NB4 (cell line): ENCODE measurements around the gene LURAP1L.

Experiments used
- DNase-seq: peaks from one replicate; pipeline ENCODE4 v3.0.0; 2010; ENCODE audit warnings: low read depth
- H3K4me3 ChIP-seq: one replicate; pipeline ENCODE4 v1.5.1; 2011; ENCODE audit warnings: mild to moderate bottlenecking, low read depth, low read length, moderate library complexity
- MYC ChIP-seq: IDR thresholded peaks from 2 replicates; pipeline ENCODE4 v1.6.1; 2011; ENCODE audit warnings: low read depth, low read length
- POLR2A ChIP-seq: IDR thresholded peaks from 2 replicates; pipeline ENCODE4 v1.6.1; 2011; ENCODE audit warnings: mild to moderate bottlenecking; ENCODE audit not compliant: insufficient read length; ENCODE audit errors: extremely low read depth
- TF ChIP-seq, protein P1 (sequence below): IDR thresholded peaks from one replicate; pipeline ENCODE4 v1.5.1; 2012; ENCODE audit warnings: low read depth, low read length
- TF ChIP-seq, protein P2 (sequence below): IDR thresholded peaks from 2 replicates; pipeline ENCODE4 v1.6.1; 2011; ENCODE audit warnings: low read depth, low read length

Gene LURAP1L, protein sequence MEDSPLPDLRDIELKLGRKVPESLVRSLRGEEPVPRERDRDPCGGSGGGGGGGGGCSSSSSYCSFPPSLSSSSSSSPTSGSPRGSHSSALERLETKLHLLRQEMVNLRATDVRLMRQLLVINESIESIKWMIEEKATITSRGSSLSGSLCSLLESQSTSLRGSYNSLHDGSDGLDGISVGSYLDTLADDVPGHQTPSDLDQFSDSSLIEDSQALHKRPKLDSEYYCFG

DNA sequence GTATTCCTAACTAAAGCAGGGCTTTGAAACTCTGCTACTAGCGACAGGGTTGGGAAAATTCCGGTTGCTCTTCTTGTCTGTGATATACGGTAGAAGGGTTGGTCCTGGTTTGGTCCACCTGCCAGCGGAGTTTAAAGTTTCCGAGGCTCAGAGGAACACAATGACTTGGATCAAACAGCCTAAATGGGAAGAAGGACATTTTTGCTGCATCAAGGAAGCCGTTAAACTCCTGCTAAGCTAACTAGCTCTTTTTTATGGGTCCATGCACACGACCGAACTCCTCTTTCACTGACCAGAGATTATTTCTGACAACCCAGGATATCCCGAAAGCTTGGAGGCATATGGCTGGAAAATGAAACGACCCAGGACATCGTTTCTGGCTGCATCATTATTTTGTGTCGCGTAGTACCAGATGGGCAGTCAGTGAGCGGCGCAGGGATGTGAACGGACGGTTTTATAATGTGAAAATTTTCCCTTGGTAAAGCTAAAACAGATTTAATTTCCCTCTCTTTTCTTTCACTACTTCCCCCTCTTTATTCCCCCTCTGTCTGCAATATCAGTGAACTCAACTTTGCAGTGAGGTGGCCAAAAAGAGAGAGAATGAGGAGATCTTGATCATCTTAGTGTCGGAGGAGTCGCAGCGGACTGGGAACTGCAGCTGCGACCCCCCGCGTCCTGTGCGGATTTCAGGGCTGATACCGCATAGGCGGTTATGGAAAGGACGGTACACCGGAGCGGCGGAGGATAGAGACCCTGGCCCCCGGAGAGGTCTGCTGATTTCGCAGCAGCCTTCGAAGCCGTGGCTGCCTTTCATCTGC lies at the start of gene LURAP1L:
Gene LURAP1L (plus strand): TSS at position 160 of the 818 bp plus-strand sequence. CDS start 696 bp downstream, outside the sequence.
- no peak within 1 kb of the TSS for H3K4me3 ChIP-seq
- TF ChIP-seq, protein P1, sequence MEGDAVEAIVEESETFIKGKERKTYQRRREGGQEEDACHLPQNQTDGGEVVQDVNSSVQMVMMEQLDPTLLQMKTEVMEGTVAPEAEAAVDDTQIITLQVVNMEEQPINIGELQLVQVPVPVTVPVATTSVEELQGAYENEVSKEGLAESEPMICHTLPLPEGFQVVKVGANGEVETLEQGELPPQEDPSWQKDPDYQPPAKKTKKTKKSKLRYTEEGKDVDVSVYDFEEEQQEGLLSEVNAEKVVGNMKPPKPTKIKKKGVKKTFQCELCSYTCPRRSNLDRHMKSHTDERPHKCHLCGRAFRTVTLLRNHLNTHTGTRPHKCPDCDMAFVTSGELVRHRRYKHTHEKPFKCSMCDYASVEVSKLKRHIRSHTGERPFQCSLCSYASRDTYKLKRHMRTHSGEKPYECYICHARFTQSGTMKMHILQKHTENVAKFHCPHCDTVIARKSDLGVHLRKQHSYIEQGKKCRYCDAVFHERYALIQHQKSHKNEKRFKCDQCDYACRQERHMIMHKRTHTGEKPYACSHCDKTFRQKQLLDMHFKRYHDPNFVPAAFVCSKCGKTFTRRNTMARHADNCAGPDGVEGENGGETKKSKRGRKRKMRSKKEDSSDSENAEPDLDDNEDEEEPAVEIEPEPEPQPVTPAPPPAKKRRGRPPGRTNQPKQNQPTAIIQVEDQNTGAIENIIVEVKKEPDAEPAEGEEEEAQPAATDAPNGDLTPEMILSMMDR: no peak
- TF ChIP-seq POLR2A (no peak), MYC (no peak)
- TF ChIP-seq, protein P2, sequence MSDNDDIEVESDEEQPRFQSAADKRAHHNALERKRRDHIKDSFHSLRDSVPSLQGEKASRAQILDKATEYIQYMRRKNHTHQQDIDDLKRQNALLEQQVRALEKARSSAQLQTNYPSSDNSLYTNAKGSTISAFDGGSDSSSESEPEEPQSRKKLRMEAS: no peak
- DNase-seq: no peak

DNA sequence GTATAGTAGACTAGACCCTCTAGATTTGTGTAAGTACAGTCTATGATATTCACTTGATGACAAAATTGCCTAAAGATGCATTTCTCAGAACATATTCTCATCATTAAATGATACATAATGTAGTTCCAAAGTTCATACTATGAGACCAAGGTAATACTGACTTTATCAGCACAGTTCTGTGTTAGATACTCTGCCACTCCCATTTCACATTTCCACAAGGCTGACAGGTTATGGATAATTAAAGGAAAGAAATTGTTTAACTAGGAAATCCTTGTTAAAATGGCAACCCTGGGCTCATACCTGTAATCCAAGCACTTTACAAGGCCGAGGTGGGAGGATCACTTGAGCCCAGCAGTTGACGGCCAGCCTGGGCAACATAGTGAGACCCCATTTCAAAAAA lies 48.0 kb upstream of the LURAP1L start:
- DNase-seq: no peak
- H3K4me3 ChIP-seq: no peak overlapping the region
- TF ChIP-seq, protein P2: no peak
- no peak for TF ChIP-seq POLR2A
- TF ChIP-seq, protein P1: no peak
- no peak for TF ChIP-seq MYC

DNA sequence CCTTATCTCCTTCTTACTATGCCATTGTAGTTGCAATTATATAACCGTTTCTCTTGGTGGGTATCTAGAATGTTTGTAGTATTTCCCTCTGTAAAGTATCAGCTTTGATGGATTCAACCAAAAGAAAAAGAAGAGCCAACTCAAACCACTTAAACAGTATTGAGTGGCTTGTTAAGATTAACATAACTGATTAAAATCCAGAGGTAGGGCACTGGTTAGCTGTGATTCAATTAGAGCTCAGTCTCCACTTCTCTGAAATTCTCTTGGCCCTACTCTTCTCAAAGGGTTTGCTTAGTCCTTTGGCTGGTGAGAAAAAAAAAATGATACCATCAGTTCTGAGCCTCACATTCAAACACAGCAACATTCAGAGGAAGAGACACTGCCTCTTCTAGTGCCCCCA lies 44.6 kb upstream of the LURAP1L start:
- H3K4me3 ChIP-seq: no peak overlapping the region
- TF ChIP-seq, protein P2: no peak
- no peak for TF ChIP-seq MYC
- TF ChIP-seq, protein P1: no peak
- no peak for TF ChIP-seq POLR2A
- no peak for DNase-seq

DNA sequence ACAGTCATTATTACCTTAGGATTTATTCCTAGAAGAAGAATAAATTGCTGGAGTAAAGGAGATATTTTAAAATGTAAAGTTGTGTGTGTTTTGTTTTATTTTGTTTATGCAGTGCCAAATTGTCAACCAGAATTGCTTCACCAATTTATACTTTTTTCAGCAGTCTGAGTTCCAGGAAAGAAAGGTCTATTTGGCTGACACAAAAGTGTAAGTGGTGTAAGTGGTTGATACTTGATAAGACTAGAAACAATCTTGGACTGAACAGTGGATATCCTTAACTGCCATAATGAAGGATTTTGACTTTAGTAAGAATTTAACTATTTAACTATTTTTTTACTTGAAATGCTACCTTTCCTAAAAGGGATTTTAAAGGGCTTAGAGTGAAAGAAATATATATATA lies 43.9 kb upstream of the LURAP1L start:
- TF ChIP-seq, protein P1: no peak
- TF ChIP-seq MYC (no peak), POLR2A (no peak)
- TF ChIP-seq, protein P2: no peak
- no peak overlapping the region for H3K4me3 ChIP-seq
- DNase-seq: no peak

DNA sequence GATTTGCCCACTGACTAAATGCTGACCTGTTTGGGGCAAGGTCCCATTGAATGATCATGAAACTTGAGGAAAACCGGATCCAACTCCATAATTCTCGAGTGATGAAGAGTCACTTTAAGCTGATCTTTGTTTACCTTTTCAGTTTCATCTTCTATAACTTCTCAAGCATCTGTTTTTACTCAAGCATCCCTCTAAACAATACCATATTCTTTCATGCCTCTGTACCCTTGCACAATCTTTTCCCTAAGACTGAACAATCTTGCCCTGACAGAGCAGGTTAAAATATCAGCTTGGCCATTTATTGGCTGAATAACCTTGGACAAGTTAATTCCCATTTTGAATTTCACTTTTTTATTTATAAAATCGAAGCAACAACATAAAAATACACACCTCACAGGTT lies 41.8 kb upstream of the LURAP1L start:
- H3K4me3 ChIP-seq: no peak overlapping the region
- TF ChIP-seq, protein P1: no peak
- no peak for TF ChIP-seq POLR2A
- TF ChIP-seq, protein P2: no peak
- TF ChIP-seq MYC: no peak
- no peak for DNase-seq
